H1 (cell line): Measurements from ENCODE around the gene RPTOR. TPM values are rescaled to one million over a fixed set of nuclear protein-coding genes. Genes with fewer than 3 reads are reported as not detected.

Experiments
- CTCF ChIA-PET: fragments of 300-600 bp; sonication (Branson Sonifier 250); formaldehyde crosslinking; loops from one replicate; lab custom pipeline; 2021; ENCODE audit not compliant: partially characterized antibody; lab: Charles Lee
- POLR2A ChIA-PET: fragments of 300-600 bp; sonication (Branson Sonifier 250); formaldehyde crosslinking; loops from one replicate; lab custom pipeline; 2021; ENCODE audit warnings: inconsistent platforms; ENCODE audit not compliant: partially characterized antibody; lab: Charles Lee
- DNase-seq, 2 experiments: peaks; one replicate each; pipeline versions ENCODE4 v3.0.0 to v3.0.0-alpha.2; 2010 to 2022; ENCODE audit warnings: low spot score in 2 of 2, low read depth in 1 of 2, mixed read lengths in 1 of 2
- FAIRE-seq: peaks from 2 replicates; lab custom pipeline; 2011; peaks lifted over from hg19 to GRCh38; lab: Jason Lieb, UNC
- H2AFZ ChIP-seq: 2 replicates; pipeline ENCODE4 v1.8.1; 2012; ENCODE audit warnings: low read length, inconsistent platforms
- H2AK5ac ChIP-seq: 2 replicates; pipeline ENCODE4 v1.6.1; 2013; ENCODE audit warnings: low read depth, low read length
- H2BK120ac ChIP-seq: replicated peaks from 2 replicates; pipeline ENCODE3; 2013; ENCODE audit warnings: low read depth, low read length, inconsistent platforms
- H2BK12ac ChIP-seq: 2 replicates; pipeline ENCODE4 v1.6.1; 2013; ENCODE audit warnings: low read depth, low read length
- H2BK15ac ChIP-seq: 2 replicates; pipeline ENCODE4 v1.6.1; 2013; ENCODE audit warnings: low read length
- H2BK20ac ChIP-seq: 2 replicates; pipeline ENCODE4 v1.6.1; 2013; ENCODE audit warnings: low read length
- H2BK5ac ChIP-seq: 2 replicates; pipeline ENCODE4 v1.6.1; 2013; ENCODE audit warnings: low read depth, low read length
- H3K14ac ChIP-seq: 2 replicates; pipeline ENCODE4 v1.6.1; 2013; ENCODE audit warnings: inconsistent platforms; ENCODE audit not compliant: insufficient read length
- H3K18ac ChIP-seq: 2 replicates; pipeline ENCODE4 v1.6.1; 2013; ENCODE audit warnings: low read length; ENCODE audit errors: extremely low read depth
- H3K23ac ChIP-seq: 2 replicates; pipeline ENCODE4 v1.6.1; 2013; ENCODE audit warnings: inconsistent platforms; ENCODE audit not compliant: insufficient read length
- H3K23me2 ChIP-seq: 2 replicates; pipeline ENCODE4 v1.6.1; 2013; ENCODE audit warnings: low read depth, low read length
- H3K27ac ChIP-seq: 2 replicates; pipeline ENCODE4 v1.6.1; 2011; ENCODE audit warnings: low read depth, low read length, inconsistent platforms
- H3K27me3 ChIP-seq, 4 experiments: replicated peaks in 1 of 4; 1 replicate in 1 of 4; 2 replicates in 3 of 4; pipeline versions ENCODE4 v1.6.1 to v1.8.1; 2011 to 2013; ENCODE audit warnings: low read length in 3 of 4, mild to moderate bottlenecking in 3 of 4, inconsistent platforms in 2 of 4, mixed read lengths in 2 of 4, moderate library complexity in 1 of 4; ENCODE audit not compliant: control insufficient read depth in 3 of 4, insufficient read depth in 3 of 4; ENCODE audit errors: extremely low read depth in 1 of 4
- H3K36me3 ChIP-seq, 4 experiments: 2 replicates each; pipeline versions ENCODE4 v1.6.1 to v1.8.1; 2011 to 2013; ENCODE audit warnings: mild to moderate bottlenecking in 4 of 4, low read length in 3 of 4, moderate library complexity in 2 of 4, control low read depth in 1 of 4, inconsistent platforms in 1 of 4; ENCODE audit not compliant: insufficient read depth in 4 of 4, control insufficient read depth in 2 of 4
- H3K4ac ChIP-seq: replicated peaks from 2 replicates; pipeline ENCODE3; 2013; ENCODE audit warnings: low read length, low read depth, mixed read lengths, inconsistent platforms; ENCODE audit not compliant: insufficient read length
- H3K4me1 ChIP-seq, 4 experiments: replicated peaks in 1 of 4; 1 replicate in 1 of 4; 2 replicates in 3 of 4; pipeline versions ENCODE4 v1.6.1 to v1.8.1; 2011 to 2013; ENCODE audit warnings: low read length in 3 of 4, inconsistent platforms in 2 of 4, mixed read lengths in 1 of 4; ENCODE audit not compliant: insufficient read depth in 4 of 4, control insufficient read depth in 3 of 4
- H3K4me2 ChIP-seq, 2 experiments: 2 replicates each; pipeline versions ENCODE4 v1.6.1 to v1.8.1; 2011 to 2013; ENCODE audit warnings: low read depth in 2 of 2, low read length in 2 of 2, control low read depth in 1 of 2, inconsistent platforms in 1 of 2, mild to moderate bottlenecking in 1 of 2; ENCODE audit not compliant: insufficient read depth in 1 of 2
- H3K4me3 ChIP-seq, 4 experiments: fragments of 200-600, 300-600 bp in 1 of 4; sonication (generic), shearing (Covaris generic), sonication (Bioruptor Twin) in 1 of 4; 2 replicates each; pipeline versions ENCODE4 v1.5.1 to v1.8.1; 2011 to 2016; ENCODE audit warnings: low read length in 4 of 4, low read depth in 3 of 4, control low read depth in 2 of 4, inconsistent platforms in 2 of 4, mild to moderate bottlenecking in 2 of 4, mixed read lengths in 1 of 4, moderate library complexity in 1 of 4; ENCODE audit not compliant: insufficient read depth in 2 of 4; ENCODE audit errors: extremely low read depth in 1 of 4
- H3K56ac ChIP-seq: replicated peaks from 2 replicates; pipeline ENCODE3; 2013; ENCODE audit warnings: low read depth, mild to moderate bottlenecking, mixed read lengths, low read length, inconsistent platforms; ENCODE audit not compliant: insufficient read length
- H3K79me1 ChIP-seq: 2 replicates; pipeline ENCODE4 v1.6.1; 2013; ENCODE audit warnings: low read depth, low read length, control low read depth
- H3K79me2 ChIP-seq, 2 experiments: 2 replicates each; pipeline versions ENCODE4 v1.6.1 to v1.8.1; 2012 to 2013; ENCODE audit warnings: low read length in 2 of 2, mild to moderate bottlenecking in 2 of 2, inconsistent platforms in 1 of 2; ENCODE audit not compliant: insufficient read depth in 2 of 2, control insufficient read depth in 1 of 2
- H3K9ac ChIP-seq, 4 experiments: replicated peaks in 1 of 4; 1 replicate in 1 of 4; 2 replicates in 3 of 4; pipeline versions ENCODE4 v1.6.1 to v1.8.1; 2011 to 2013; ENCODE audit warnings: low read depth in 3 of 4, low read length in 3 of 4, control low read depth in 2 of 4, mild to moderate bottlenecking in 2 of 4, moderate library complexity in 2 of 4, inconsistent platforms in 1 of 4; ENCODE audit errors: extremely low read depth in 1 of 4
- H3K9me3 ChIP-seq, 2 experiments: 2 replicates each; pipeline versions ENCODE4 v1.6.1 to v1.8.1; 2012 to 2013; ENCODE audit warnings: mild to moderate bottlenecking in 2 of 2, moderate library complexity in 2 of 2, control low read depth in 1 of 2, inconsistent platforms in 1 of 2, low read depth in 1 of 2, low read length in 1 of 2, mixed read lengths in 1 of 2; ENCODE audit not compliant: insufficient read depth in 2 of 2
- H4K20me1 ChIP-seq, 2 experiments: replicated peaks in 1 of 2; 2 replicates each; pipeline versions ENCODE3 to v1.8.1; 2011 to 2013; ENCODE audit warnings: inconsistent platforms in 2 of 2, low read length in 2 of 2, mild to moderate bottlenecking in 1 of 2; ENCODE audit not compliant: insufficient read depth in 2 of 2, control insufficient read depth in 1 of 2
- H4K5ac ChIP-seq: 2 replicates; pipeline ENCODE4 v1.6.1; 2013; ENCODE audit warnings: low read length, low read depth, mixed read lengths, inconsistent platforms; ENCODE audit not compliant: insufficient read length
- H4K8ac ChIP-seq: 2 replicates; pipeline ENCODE4 v1.8.0; 2013; ENCODE audit warnings: mild to moderate bottlenecking, moderate library complexity, low read length, inconsistent platforms; ENCODE audit not compliant: insufficient read depth; ENCODE audit errors: extremely low read depth
- H4K91ac ChIP-seq: replicated peaks from 2 replicates; pipeline ENCODE3; 2013; ENCODE audit warnings: low read length, mixed read lengths, inconsistent platforms; ENCODE audit not compliant: insufficient read length
- ASH2L ChIP-seq: fragments of 200-600, 300-600 bp; sonication (generic); IDR thresholded peaks from one replicate; pipeline ENCODE4 v1.7.1; 2017; ENCODE audit warnings: low read length
- CBX5 ChIP-seq: fragments of 300-800, 300-1000 bp; sonication (generic); IDR thresholded peaks from 2 replicates; pipeline ENCODE4 v1.7.1; 2016; ENCODE audit warnings: antibody characterized with exemption, low read length, low read depth
- EZH2 ChIP-seq: fragments of 200-600 bp; sonication (generic); IDR thresholded peaks from 2 replicates; pipeline ENCODE4 v1.7.1; 2012; ENCODE audit warnings: low read depth, mild to moderate bottlenecking, moderate library complexity, low read length, inconsistent platforms; ENCODE audit not compliant: severe bottlenecking
- GABPA ChIP-seq: IDR thresholded peaks from 2 replicates; pipeline ENCODE4 v1.6.1; 2011; ENCODE audit warnings: mild to moderate bottlenecking, low read length, moderate library complexity, borderline replicate concordance; ENCODE audit not compliant: insufficient read depth
- HDAC2 ChIP-seq, 2 experiments: fragments of 300-600 bp in 1 of 2; sonication (generic) in 1 of 2; IDR thresholded peaks; 2 replicates each; pipeline ENCODE4 v1.6.1; 2011 to 2012; ENCODE audit warnings: low read depth in 2 of 2, low read length in 2 of 2, mild to moderate bottlenecking in 2 of 2, moderate library complexity in 2 of 2, borderline replicate concordance in 1 of 2, inconsistent platforms in 1 of 2
- HDAC6 ChIP-seq: IDR thresholded peaks from one replicate; pipeline ENCODE4 v1.7.1; 2012; ENCODE audit warnings: low read depth, mild to moderate bottlenecking, inconsistent platforms, low read length, moderate library complexity
- JUN ChIP-seq: IDR thresholded peaks from 2 replicates; pipeline ENCODE4 v1.6.1; 2011; ENCODE audit warnings: low read depth, mild to moderate bottlenecking, improper control_type of control experiment, low read length
- JUND ChIP-seq: IDR thresholded peaks from 2 replicates; pipeline ENCODE4 v1.6.1; 2011; ENCODE audit warnings: mild to moderate bottlenecking, improper control_type of control experiment, low read length
- NRF1 ChIP-seq: IDR thresholded peaks from 2 replicates; pipeline ENCODE4 v1.6.1; 2011; ENCODE audit warnings: mild to moderate bottlenecking, low read depth, low read length, improper control_type of control experiment
- POU5F1 ChIP-seq: IDR thresholded peaks from 2 replicates; pipeline ENCODE4 v1.6.1; 2011; ENCODE audit warnings: low read depth, mild to moderate bottlenecking, low read length, moderate library complexity
- RBBP5 ChIP-seq: IDR thresholded peaks from 2 replicates; pipeline ENCODE4 v1.7.1; 2012; ENCODE audit warnings: low read depth, mild to moderate bottlenecking, inconsistent platforms, low read length, moderate library complexity, borderline replicate concordance
- SAP30 ChIP-seq: fragments of 300-600 bp; sonication (generic); IDR thresholded peaks from 2 replicates; pipeline ENCODE4 v1.7.1; 2012; ENCODE audit warnings: low read length, moderate library complexity, mild to moderate bottlenecking, inconsistent platforms; ENCODE audit not compliant: insufficient read depth, insufficient replicate concordance
- SP1 ChIP-seq: IDR thresholded peaks from 2 replicates; pipeline ENCODE4 v1.6.1; 2011; ENCODE audit warnings: low read depth, low read length
- WGBS, 2 experiments: shearing (Covaris generic) in 1 of 2; methylation state at CpG; one replicate each; pipeline versions ENCODE4 v1.1.6 to v1.1.7; 2013 to 2015; ENCODE audit warnings: low lambda C conversion rate in 2 of 2, mixed read lengths in 2 of 2, inconsistent platforms in 1 of 2, low coverage in 1 of 2, missing lambda C conversion rate in 1 of 2; ENCODE audit not compliant: insufficient replicate concordance in 2 of 2, insufficient coverage in 1 of 2, insufficient read length in 1 of 2; ENCODE audit errors: extremely low coverage in 1 of 2, missing lambda C conversion rate in 1 of 2; 5-methylcytosine and 5-hydroxymethylcytosine counted together
- polyA plus RNA-seq, 7 experiments: library from polyadenylated mRNA; depleted of rRNA in 3 of 7; stranded (reverse) in 5 of 7; unstranded in 2 of 7; fragments of >200 nt in 5 of 7; fragments of 200-250 nt in 2 of 7; gene quantifications; 1 replicate in 5 of 7; 2 replicates in 1 of 7; 4 replicates in 1 of 7; pipeline versions ENCODE4 v1.2.1 to v1.2.3, GENCODE V29; 2011 to 2013; ENCODE audit warnings: missing spikeins in 2 of 7, mixed read lengths in 2 of 7
- total RNA-seq: library from RNA; stranded (reverse); fragmentation: NEBNext Ultra II Directional; extraction: Animal tissue kit (Norgen Biotek cat#: 25700); gene quantifications from 2 replicates; pipeline ENCODE4 v1.2.1, GENCODE V29; 2021

RPTOR gene
- total and polyA plus RNA-seq, 2 of the 8 experiments (the other 6 are each of a cell fraction or from before 2014, with no cell fraction given) = 6.9 to 28.7 TPM

DNA sequence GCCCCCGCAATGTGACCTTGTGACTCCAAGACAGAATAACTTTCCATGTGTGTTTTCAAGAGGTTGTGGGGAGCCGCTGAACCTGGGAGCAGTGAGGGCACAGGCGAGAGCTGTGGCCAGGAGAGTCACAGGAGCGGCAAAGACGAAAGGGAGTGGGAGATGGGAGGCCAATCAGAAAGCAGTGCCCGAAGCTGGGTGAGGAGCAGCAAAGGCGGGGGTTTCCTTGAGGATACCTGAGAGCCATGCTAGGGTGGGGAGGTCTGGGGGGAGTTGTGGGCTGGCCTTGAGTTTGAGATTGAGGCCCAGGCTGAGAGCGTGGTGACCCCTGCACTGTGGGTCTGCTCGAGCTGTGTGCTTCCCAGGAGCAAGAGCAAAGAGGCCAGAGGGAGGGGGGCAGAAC is 45.1 kb upstream of the RPTOR start:
- Histone ChIP-seq H3K79me1 (no peaks in the 10 kb centered on the region), H2BK120ac (no peak overlapping the region)
- TF ChIP-seq CBX5 (no peak), POU5F1 (no peak), EZH2 (no peak), HDAC6 (no peak), RBBP5 (no peak), JUND (no peak), HDAC2 (IDR thresholded peaks at IDR 0.05; ENCODE audit: borderline replicate concordance in 1 of 2, low read depth in 2 of 2, low read length in 2 of 2) (no peak), SP1 (no peak), GABPA (no peak), SAP30 (no peak), ASH2L (no peak), JUN (no peak), NRF1 (no peak)
- TF ChIP-seq, all 59 proteins: peak for 0
- Histone ChIP-seq H3K9me3 (no peaks in the 10 kb centered on the region), H4K5ac (no peak overlapping the region), H3K4me2 (no peak overlapping the region), H4K8ac (peak overlapping the region; percentile 45; the same call in 1 of the 2 replicates), H2BK12ac (no peak overlapping the region), H3K56ac (no peak overlapping the region), H3K23ac (no peak overlapping the region), H3K9ac (no peak overlapping the region), H3K27me3 (peaks cover 0 to 3% (median 0%) of the 10 kb centered on the region in 4 experiments; a peak in 1 of 7 replicates), H2BK15ac (no peak overlapping the region), H2BK5ac (no peak overlapping the region), H4K91ac (no peak overlapping the region), H3K18ac (no peak overlapping the region), H2AK5ac (no peak overlapping the region), H4K20me1 (peaks cover 0 to 6% of the 10 kb centered on the region in 2 experiments), H3K36me3 (no peaks in the 10 kb centered on the region), H3K4me3 (no peak overlapping the region), H3K23me2 (peaks cover 15% of the 10 kb centered on the region; the same call in 1 of the 2 replicates), H3K14ac (no peak overlapping the region), H3K4ac (no peak overlapping the region), H3K4me1 (0 out of 7 replicates have a peak, but pooled peaks cover 0 to 2% (median 0%) of the 10 kb centered on the region in 4 experiments), H3K27ac (no peak overlapping the region), H3K79me2 (no peaks in the 10 kb centered on the region), H2AFZ (no peak overlapping the region), H2BK20ac (no peak overlapping the region)
- CTCF ChIA-PET = interaction anchor here (0.6 to 1.6 kb wide), 8 partner anchors 10 to 469 kb away, joined by 3 to 4 read pairs (median 4); no protein-coding TSS in a partner anchor
- FAIRE-seq (no peak), DNase-seq (no peak)
- 81% methylated on average over 9 of the region's 9 CpGs; no CpG with 5 or more reads in 1 of the 2 experiments for WGBS, 2 experiments
- POLR2A ChIA-PET = interaction anchor here (1.5 kb wide), 1 partner anchor 20 kb away, joined by 4 read pairs; no protein-coding TSS in a partner anchor
